Activated effector memory CD4-positive, alpha-beta T cell treated with Interleukin-2 at 50 U/mL for 16 hours (primary cell): ENCODE measurements around the gene MOK.
"Not testable (repeated sequence)": the region's sequence is repeated elsewhere in the genome, so short reads cannot be mapped to it uniquely, and the experiment has no call there.

Experiments
- DNase-seq: peaks from one replicate; pipeline ENCODE4 v3.0.0-alpha.2; 2020

Gene MOK

GRCh38 chr14:102246071-102246470 is 58.9 kb downstream of the MOK start:
- no peak for DNase-seq

GRCh38 chr14:102243795-102244194 is 61.2 kb downstream of the MOK start:
- DNase-seq, result not testable (repeated sequence)

DNA sequence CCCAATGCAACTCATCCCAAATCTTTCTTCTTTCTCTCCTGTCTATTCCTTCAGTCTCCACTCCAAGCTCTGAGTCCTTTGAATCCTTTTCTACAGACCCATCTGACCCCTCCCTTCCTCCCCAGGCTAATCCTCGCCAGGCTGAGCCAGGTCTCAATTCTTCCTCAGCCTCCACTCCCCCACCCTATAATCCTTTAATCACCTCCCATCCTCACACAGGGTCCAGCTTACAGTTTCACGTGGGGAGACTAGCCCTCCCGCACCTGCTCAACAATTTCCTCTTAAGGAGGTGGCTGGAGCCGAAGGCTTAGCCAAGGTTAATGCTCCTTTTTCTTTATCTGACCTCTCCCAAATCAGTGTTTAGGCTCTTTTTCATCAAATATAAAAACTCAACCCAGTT is 63.8 kb downstream of the MOK start:
- DNase-seq, result no peak

- not testable (repeated sequence) for DNase-seq
Observed at GRCh38 chr14:102240481-102240880, 64.5 kb downstream of the MOK start.

GRCh38 chr14:102239231-102239630 is 65.7 kb downstream of the MOK start:
- DNase-seq, result no peak

DNA sequence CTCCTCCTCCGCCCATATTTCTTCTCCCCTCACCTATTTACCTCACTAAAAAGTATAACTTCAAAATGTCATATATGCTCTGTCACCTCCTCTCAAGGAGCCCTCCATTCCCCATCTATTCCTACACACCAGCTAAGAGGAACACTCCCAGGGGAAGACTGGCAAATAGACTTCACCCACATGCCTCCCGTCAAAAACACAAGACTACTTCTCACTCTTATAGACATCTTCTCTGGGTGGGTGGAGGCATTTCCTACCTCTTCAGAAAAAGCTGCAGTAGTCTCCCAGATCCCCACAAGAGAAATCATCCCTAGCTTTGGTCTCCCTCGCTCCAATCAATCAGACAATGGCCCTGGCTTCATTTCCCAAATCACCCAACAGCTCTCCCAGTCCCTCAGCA is 66.2 kb downstream of the MOK start:
- DNase-seq, result no peak

DNA sequence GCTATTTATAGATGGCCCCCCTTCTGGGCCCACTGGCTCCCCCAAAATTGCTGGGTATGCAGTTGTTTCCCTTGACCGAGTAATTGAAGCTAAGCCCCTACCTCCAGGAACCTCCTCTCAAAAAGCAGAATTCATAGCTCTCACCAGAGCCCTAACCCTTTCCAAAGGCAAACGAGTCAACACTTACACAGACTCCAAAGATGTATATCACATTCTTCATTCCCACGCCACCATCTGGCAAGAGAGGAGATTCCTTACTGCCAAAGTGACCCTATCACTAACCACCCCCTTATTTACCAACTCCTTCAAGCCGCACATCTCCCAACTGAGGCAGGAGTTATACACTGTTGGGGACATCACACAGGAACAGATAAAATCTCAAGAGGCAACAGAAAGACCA is 66.8 kb downstream of the MOK start:
- no peak for DNase-seq

GRCh38 chr14:102236026-102236425 is 68.9 kb downstream of the MOK start:
- no peak for DNase-seq

DNA sequence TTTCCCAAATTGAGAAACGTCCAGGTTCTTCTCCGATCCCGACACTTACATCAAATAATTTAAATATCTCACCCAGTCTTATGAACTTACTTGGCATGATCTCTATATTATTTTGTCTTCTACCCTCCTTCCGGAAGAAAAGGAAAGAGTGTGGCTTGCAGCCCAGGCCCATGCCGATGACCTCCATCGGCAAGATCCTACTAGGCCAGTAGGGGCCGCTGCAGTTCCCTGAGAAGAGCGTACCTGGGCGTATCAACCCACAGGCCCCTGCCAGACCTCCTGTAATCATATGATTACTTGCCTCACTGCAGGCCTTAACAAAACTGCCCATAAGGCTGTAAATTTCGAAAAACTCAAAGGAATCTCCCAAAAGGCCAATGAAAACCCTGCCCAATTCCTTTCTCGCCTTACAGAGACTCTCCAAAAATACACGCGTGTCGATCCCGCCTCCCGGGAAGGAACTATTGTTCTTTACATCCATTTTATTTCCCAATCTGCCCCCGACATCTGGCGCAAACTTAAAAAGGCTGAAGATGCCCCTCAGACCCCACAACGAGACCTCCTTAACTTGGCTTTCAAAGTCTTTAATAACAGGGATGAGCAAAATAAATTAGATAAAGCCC is 69.6 kb downstream of the MOK start:
- DNase-seq, result peak; percentile 59

GRCh38 chr14:102234331-102235264 is 70.4 kb downstream of the MOK start:
- no peak for DNase-seq

DNA sequence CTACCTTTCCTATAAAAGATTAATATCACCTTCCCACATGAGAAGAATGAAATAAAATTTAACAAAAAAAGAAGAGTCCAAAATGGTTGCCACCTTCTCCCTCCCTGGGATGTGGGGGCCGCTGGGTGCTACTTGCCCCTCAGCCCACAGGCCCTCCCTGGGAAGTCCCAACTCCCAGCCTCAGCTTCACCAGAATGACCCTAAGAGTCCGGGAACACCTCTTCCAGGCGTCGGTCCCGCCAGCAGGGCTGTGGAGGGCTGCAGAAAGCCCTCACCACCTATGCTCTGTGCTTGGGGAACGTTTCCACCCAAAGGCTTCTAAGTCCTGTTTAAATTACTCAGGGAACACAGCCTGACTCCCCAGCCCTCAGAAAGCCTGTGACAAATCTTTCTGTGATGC is 71.9 kb downstream of the MOK start:
- DNase-seq, result no peak

- no peak for DNase-seq
Observed at GRCh38 chr14:102232348-102232625, 72.7 kb downstream of the MOK start.

GRCh38 chr14:102231476-102232347 is 73.3 kb downstream of the MOK start:
- DNase-seq, result no peak

DNA sequence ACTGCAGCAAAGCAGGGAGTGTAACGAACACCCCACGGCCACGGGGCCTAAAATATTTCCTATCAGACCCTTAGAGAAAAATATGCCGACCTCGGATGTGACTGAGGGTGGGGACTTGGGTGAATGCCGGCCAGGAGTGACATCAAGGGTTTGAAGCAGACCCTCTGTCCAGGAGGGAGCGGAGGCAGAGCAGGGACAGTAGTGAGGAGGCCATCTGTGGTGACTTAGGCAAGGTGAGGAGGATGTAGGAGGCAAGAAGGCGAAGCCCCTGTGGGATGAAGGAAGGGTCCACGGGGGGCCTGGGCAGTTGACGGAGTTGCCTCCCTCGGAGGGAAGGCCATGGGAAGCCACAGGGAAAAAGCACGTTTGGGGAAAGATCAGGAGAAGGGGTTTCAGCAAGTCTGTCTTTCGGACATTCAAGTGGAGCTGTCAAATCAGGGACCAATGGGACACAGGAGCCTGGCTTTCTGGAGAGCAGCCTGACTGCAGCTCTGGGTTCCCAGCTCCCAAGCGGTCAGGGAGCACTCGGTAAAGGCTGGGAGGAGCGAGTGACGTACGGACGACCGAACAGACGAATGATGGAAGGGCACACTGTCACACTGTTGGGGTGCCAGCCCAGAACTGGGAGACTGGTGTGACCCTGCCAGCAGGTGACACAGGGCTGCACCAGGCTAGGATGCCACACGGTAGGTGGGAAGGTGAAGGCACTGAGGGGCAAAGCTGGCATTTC is 74.3 kb downstream of the MOK start:
- no peak for DNase-seq

GRCh38 chr14:102229739-102230092 is 75.2 kb downstream of the MOK start:
- no peak for DNase-seq

DNA sequence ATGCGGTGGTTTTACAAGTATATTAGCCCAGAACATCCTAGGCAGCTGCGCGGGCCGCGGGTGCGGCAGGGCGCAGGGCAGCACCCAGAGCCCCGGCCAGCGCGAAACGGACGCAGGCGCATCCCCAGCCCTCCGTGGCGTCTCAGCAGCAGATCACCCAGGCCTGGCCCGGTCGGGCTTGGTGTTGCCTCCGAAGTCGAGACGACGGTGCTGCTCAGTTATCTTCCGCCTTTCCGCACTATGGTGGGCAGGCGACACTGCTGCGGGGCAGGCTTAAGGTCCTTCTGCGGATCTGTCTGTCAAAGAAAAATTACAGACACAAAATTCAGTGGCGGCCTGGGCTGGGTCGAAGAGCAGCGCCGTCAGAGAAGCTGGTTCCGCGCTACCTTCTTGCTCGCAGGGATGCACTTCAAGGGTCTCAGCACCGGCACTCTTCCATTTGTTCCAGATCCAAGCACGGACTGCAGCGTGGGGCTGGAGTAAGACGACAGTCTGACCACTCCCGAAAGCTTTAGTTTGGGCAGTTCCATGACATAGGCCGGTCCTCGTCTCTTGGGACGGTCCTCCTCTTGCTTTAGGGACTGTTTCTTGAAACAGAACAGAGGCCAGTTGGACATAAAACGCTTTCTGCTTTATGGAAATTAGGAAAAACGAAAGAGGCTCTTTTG is 75.8 kb downstream of the MOK start:
- DNase-seq, result no peak

DNA sequence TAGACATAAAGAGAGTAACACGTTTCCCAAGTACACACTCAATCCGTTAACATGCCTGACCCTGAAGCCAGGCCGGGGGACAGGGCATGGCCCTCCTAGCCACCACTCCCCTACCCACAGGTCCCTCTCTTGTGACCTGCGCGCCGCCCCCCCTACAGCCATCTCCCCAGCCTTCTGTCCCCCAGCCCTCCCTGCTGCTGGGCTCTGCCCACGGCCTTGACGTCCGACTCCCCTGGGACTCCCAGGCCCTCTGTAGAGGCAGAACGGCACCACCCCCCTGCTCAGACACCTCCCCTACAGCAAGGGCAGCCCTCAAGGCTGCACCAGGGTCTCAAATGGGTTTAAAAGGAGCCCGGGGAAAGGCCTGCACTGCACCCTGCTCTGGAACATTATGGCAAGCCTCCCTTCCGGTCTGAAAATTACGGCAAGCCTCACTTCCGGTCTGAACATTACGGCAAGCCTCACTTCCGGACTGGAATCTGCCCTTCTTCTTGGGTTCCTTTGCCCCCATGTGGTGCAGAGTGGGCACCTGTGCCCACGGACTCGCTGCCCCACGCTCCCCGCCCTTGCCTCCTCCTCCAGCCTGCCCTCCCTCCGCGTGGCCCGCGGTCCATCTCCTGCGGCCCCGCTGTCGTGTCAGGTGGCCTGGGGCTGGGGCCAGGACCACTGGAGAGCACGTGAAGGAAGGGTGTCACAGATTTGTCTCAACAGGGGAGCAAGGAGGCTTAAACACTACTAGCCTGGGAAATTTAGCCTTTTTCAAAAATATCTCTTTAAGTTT is 77.6 kb downstream of the MOK start:
- no peak for DNase-seq

GRCh38 chr14:102226356-102227125 is 78.4 kb downstream of the MOK start:
- no peak for DNase-seq

GRCh38 chr14:102225936-102226335 is 79.0 kb downstream of the MOK start:
- DNase-seq, result no peak

GRCh38 chr14:102225386-102225785 is 79.6 kb downstream of the MOK start:
- DNase-seq, result no peak

- no peak for DNase-seq
Observed at GRCh38 chr14:102223682-102224081, 81.3 kb downstream of the MOK start.
